IPS-18a (cell line): ENCODE measurements around the gene TCTN3.
"Not testable (repeated sequence)": the region's sequence is repeated elsewhere in the genome, so short reads cannot be mapped to it uniquely, and the experiment has no call there.

Experiments
- H3K27ac ChIP-seq: one replicate; pipeline ENCODE4 v1.5.1; 2013; ENCODE audit warnings: low read length
- H3K27me3 ChIP-seq: one replicate; pipeline ENCODE4 v1.6.1; 2013; ENCODE audit warnings: mild to moderate bottlenecking, low read length; ENCODE audit not compliant: control insufficient read depth, insufficient read depth
- H3K36me3 ChIP-seq: one replicate; pipeline ENCODE4 v1.6.1; 2013; ENCODE audit warnings: low read depth, low read length; ENCODE audit not compliant: control insufficient read depth
- H3K4me1 ChIP-seq: one replicate; pipeline ENCODE4 v1.6.1; 2013; ENCODE audit warnings: low read depth, low read length; ENCODE audit not compliant: control insufficient read depth
- H3K4me3 ChIP-seq: one replicate; pipeline ENCODE4 v1.5.1; 2013; ENCODE audit warnings: low read length
- H3K9ac ChIP-seq: one replicate; pipeline ENCODE4 v1.6.1; 2013; ENCODE audit warnings: mild to moderate bottlenecking, low read length, moderate library complexity
- H3K9me3 ChIP-seq: one replicate; pipeline ENCODE4 v1.6.1; 2013; ENCODE audit warnings: low read depth, low read length; ENCODE audit not compliant: control insufficient read depth

Gene TCTN3

GRCh38 chr10:95620415-95620814 is 73.3 kb downstream of the TCTN3 start:
- peaks cover 47% of the 10 kb centered on the region for H3K36me3 ChIP-seq
- H3K4me1 ChIP-seq, H3K27me3 ChIP-seq, H3K9ac ChIP-seq, H3K27ac ChIP-seq, H3K9me3 ChIP-seq, H3K4me3 ChIP-seq: not testable (repeated sequence)

- Histone ChIP-seq H3K4me1 (no peaks in the 10 kb centered on the region), H3K27ac (no peak overlapping the region), H3K9ac (no peak overlapping the region), H3K9me3 (no peaks in the 10 kb centered on the region), H3K27me3 (no peaks in the 10 kb centered on the region), H3K36me3 (peaks cover 53% of the 10 kb centered on the region), H3K4me3 (no peak overlapping the region)
These were observed 75.6 kb downstream of the TCTN3 start for GRCh38 chr10:95618101-95618500.

- H3K27ac ChIP-seq: no peak overlapping the region
- no peaks in the 10 kb centered on the region for H3K9me3 ChIP-seq
- H3K4me1 ChIP-seq: no peaks in the 10 kb centered on the region
- H3K27me3 ChIP-seq: no peaks in the 10 kb centered on the region
- no peak overlapping the region for H3K9ac ChIP-seq
- peaks cover 67% of the 10 kb centered on the region for H3K36me3 ChIP-seq
- no peak overlapping the region for H3K4me3 ChIP-seq
These were observed 77.3 kb downstream of the TCTN3 start for GRCh38 chr10:95616446-95616845.
